ENCODE data around the gene DOCK2. TPM values are rescaled to one million over a fixed set of nuclear protein-coding genes. Genes with fewer than 3 reads are reported as not detected.

DOCK2 gene
- total and polyA plus RNA-seq, 2 of the 8 experiments (the other 6 are each of a cell fraction or from before 2014, with no cell fraction given): 3.9 to 5.7 TPM

- TF ChIP-seq SP2 (IDR thresholded peaks at IDR 0.05; ENCODE audit: low read length) (no peak), KDM4A (IDR thresholded peaks at IDR 0.05; ENCODE audit: low read depth, low read length, severe bottlenecking) (no peak), ZNF274 (IDR thresholded peaks at IDR 0.05; ENCODE audit: borderline replicate concordance, extremely low read depth, low read length) (no peak), RAD21 (IDR thresholded peaks at IDR 0.05 in 1 of 2, conservative IDR thresholded peaks at IDR 0.05 in 1 of 2; ENCODE audit: low read depth in 2 of 2, low read length in 2 of 2) (no peak), TCF12 (IDR thresholded peaks at IDR 0.05; ENCODE audit: low read depth, low read length) (no peak), TBP (IDR thresholded peaks at IDR 0.05; ENCODE audit: low read depth, low read length) (no peak), SRF (IDR thresholded peaks at IDR 0.05; ENCODE audit: low read depth, low read length) (no peak), EP300 (IDR thresholded peaks at IDR 0.05; ENCODE audit: borderline replicate concordance in 1 of 2, low read depth in 2 of 2, low read length in 2 of 2) (no peak), MAFK (IDR thresholded peaks at IDR 0.05; ENCODE audit: low read depth, low read length) (no peak), NANOG (IDR thresholded peaks at IDR 0.05; ENCODE audit: insufficient read depth, low read depth, low read length, poor library complexity, severe bottlenecking) (no peak)
- TF ChIP-seq, protein P1, sequence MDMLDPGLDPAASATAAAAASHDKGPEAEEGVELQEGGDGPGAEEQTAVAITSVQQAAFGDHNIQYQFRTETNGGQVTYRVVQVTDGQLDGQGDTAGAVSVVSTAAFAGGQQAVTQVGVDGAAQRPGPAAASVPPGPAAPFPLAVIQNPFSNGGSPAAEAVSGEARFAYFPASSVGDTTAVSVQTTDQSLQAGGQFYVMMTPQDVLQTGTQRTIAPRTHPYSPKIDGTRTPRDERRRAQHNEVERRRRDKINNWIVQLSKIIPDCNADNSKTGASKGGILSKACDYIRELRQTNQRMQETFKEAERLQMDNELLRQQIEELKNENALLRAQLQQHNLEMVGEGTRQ (IDR thresholded peaks at IDR 0.05; ENCODE audit: low read length): no peak
- POLR2A ChIA-PET (ENCODE audit: partially characterized antibody): no interaction called here
Measured at GRCh38 chr5:170078458-170078857, 441.4 kb downstream of the DOCK2 start.

More at GRCh38 chr5:170078458-170078857, 441.4 kb downstream of the DOCK2 start:
- Histone ChIP-seq H3K79me2 (ENCODE audit: control insufficient read depth in 1 of 2, insufficient read depth in 2 of 2, low read length in 2 of 2) (no peaks in the 10 kb centered on the region), H4K20me1 (replicated peaks in 1 of 2; ENCODE audit: control insufficient read depth in 1 of 2, insufficient read depth in 2 of 2, low read length in 2 of 2) (no peaks in the 10 kb centered on the region), H3K27me3 (replicated peaks in 1 of 4; ENCODE audit: control insufficient read depth in 3 of 4, extremely low read depth in 1 of 4, insufficient read depth in 3 of 4, low read length in 3 of 4) (no peaks in the 10 kb centered on the region; a peak in 1 of 7 replicates), H4K8ac (ENCODE audit: extremely low read depth, insufficient read depth, low read length) (no peak overlapping the region), H4K91ac (replicated peaks; ENCODE audit: insufficient read length, low read length) (no peak overlapping the region), H3K18ac (ENCODE audit: extremely low read depth, low read length) (no peak overlapping the region), H3K4me2 (ENCODE audit: insufficient read depth in 1 of 2, low read depth in 2 of 2, low read length in 2 of 2) (no peak overlapping the region), H3K14ac (ENCODE audit: insufficient read length) (no peak overlapping the region), H3K4me1 (replicated peaks in 1 of 4; ENCODE audit: control insufficient read depth in 3 of 4, insufficient read depth in 4 of 4, low read length in 3 of 4) (no peaks in the 10 kb centered on the region), H2BK15ac (ENCODE audit: low read length) (no peak overlapping the region), H3K4ac (replicated peaks; ENCODE audit: insufficient read length, low read depth, low read length) (no peak overlapping the region), H2AFZ (ENCODE audit: low read length) (no peak overlapping the region), H3K79me1 (ENCODE audit: low read depth, low read length) (no peaks in the 10 kb centered on the region), H2BK5ac (ENCODE audit: low read depth, low read length) (no peak overlapping the region), H3K36me3 (ENCODE audit: control insufficient read depth in 2 of 4, insufficient read depth in 4 of 4, low read length in 3 of 4) (no peaks in the 10 kb centered on the region), H2BK120ac (replicated peaks; ENCODE audit: low read depth, low read length) (no peak overlapping the region), H4K5ac (ENCODE audit: insufficient read length, low read depth, low read length) (no peak overlapping the region), H3K23me2 (ENCODE audit: low read depth, low read length) (no peaks in the 10 kb centered on the region), H2AK5ac (ENCODE audit: low read depth, low read length) (no peak overlapping the region), H3K4me3 (ENCODE audit: extremely low read depth in 1 of 4, insufficient read depth in 2 of 4, low read depth in 3 of 4, low read length in 4 of 4) (no peak overlapping the region), H3K27ac (ENCODE audit: low read depth, low read length) (no peak overlapping the region), H2BK12ac (ENCODE audit: low read depth, low read length) (no peak overlapping the region), H3K56ac (replicated peaks; ENCODE audit: insufficient read length, low read depth, low read length) (no peak overlapping the region), H3K23ac (ENCODE audit: insufficient read length) (no peak overlapping the region), H3K9ac (replicated peaks in 1 of 4; ENCODE audit: extremely low read depth in 1 of 4, low read depth in 3 of 4, low read length in 3 of 4) (no peak overlapping the region), H3K9me3 (ENCODE audit: insufficient read depth in 2 of 2, low read depth in 1 of 2, low read length in 1 of 2) (no peaks in the 10 kb centered on the region), H2BK20ac (ENCODE audit: low read length) (no peak overlapping the region)
- CTCF ChIA-PET (ENCODE audit: partially characterized antibody): interaction anchor here (0.7 to 7.6 kb wide), 5 partner anchors 8 to 449 kb away, joined by 3 to 48 read pairs (median 3); no protein-coding TSS in a partner anchor
- DNase-seq (ENCODE audit: low read depth in 1 of 2, low spot score in 2 of 2) (no peak), FAIRE-seq (no peak)
- WGBS, 2 experiments (ENCODE audit: extremely low coverage in 1 of 2, insufficient coverage in 1 of 2, insufficient read length in 1 of 2, insufficient replicate concordance in 2 of 2, low coverage in 1 of 2, low lambda C conversion rate in 2 of 2, missing lambda C conversion rate in 1 of 2): 94 to 100% methylated on average over 1 to 3 of the region's 3 CpGs
